Neural progenitor cell (in vitro differentiated cells): ENCODE data around the gene MASP1. TPM values are rescaled to one million over a fixed set of nuclear protein-coding genes. Genes with fewer than 3 reads are reported as not detected.

Source experiments
- DNase-seq: peaks from one replicate; pipeline ENCODE4 v3.0.0-alpha.2; 2016; ENCODE audit warnings: low spot score
- H2AFZ ChIP-seq: fragments of 200-600 bp; sonication (generic); replicated peaks from 2 replicates; pipeline ENCODE4 v1.6.1; 2016; ENCODE audit warnings: antibody characterized with exemption
- H3F3A ChIP-seq: fragments of 200-600 bp; sonication (generic); 2 replicates; pipeline ENCODE4 v1.6.1; 2016; ENCODE audit warnings: antibody characterized with exemption, low read depth
- H3K27ac ChIP-seq: fragments of 200-600 bp; sonication (generic); 2 replicates; pipeline ENCODE4 v1.5.1; 2016; ENCODE audit warnings: mild to moderate bottlenecking
- H3K27me3 ChIP-seq: fragments of 200-600 bp; sonication (generic); 2 replicates; pipeline ENCODE4 v1.6.1; 2016; ENCODE audit warnings: mild to moderate bottlenecking, moderate library complexity
- H3K36me3 ChIP-seq: fragments of 200-600 bp; sonication (generic); 2 replicates; pipeline ENCODE4 v1.5.1; 2016
- H3K4me1 ChIP-seq: fragments of 200-600 bp; sonication (generic); 2 replicates; pipeline ENCODE4 v1.6.1; 2016; ENCODE audit warnings: mixed run types
- H3K4me2 ChIP-seq: fragments of 200-600 bp; sonication (generic); 2 replicates; pipeline ENCODE4 v1.6.1; 2016
- H3K4me3 ChIP-seq: fragments of 200-600 bp; sonication (generic); 2 replicates; pipeline ENCODE4 v1.5.1; 2016
- H3K79me2 ChIP-seq: fragments of 200-600 bp; sonication (generic); 2 replicates; pipeline ENCODE4 v1.6.1; 2016; ENCODE audit warnings: low read depth
- H3K9ac ChIP-seq: fragments of 200-600 bp; sonication (generic); 2 replicates; pipeline ENCODE4 v1.6.1; 2016
- H3K9me3 ChIP-seq: fragments of 200-600 bp; sonication (generic); 2 replicates; pipeline ENCODE4 v1.5.1; 2016; ENCODE audit warnings: low read depth
- H4K20me1 ChIP-seq: fragments of 200-600 bp; sonication (generic); 2 replicates; pipeline ENCODE4 v1.6.1; 2016; ENCODE audit warnings: low read depth
- H3K27ac Mint-ChIP-seq: 3 replicates; pipeline ENCODE4 v1.8.0; 2021; ENCODE audit warnings: mixed read lengths
- H3K27me3 Mint-ChIP-seq: 2 replicates; pipeline ENCODE4 v1.8.0; 2022; ENCODE audit warnings: low read depth, mild to moderate bottlenecking, inconsistent platforms, moderate library complexity, mixed read lengths; ENCODE audit not compliant: insufficient read depth
- H3K36me3 Mint-ChIP-seq: 3 replicates; pipeline ENCODE4 v1.8.0; 2021; ENCODE audit warnings: mixed read lengths
- H3K4me1 Mint-ChIP-seq: 3 replicates; pipeline ENCODE4 v1.8.0; 2021; ENCODE audit warnings: mixed read lengths
- H3K4me3 Mint-ChIP-seq: 3 replicates; pipeline ENCODE4 v1.8.0; 2021; ENCODE audit warnings: mild to moderate bottlenecking, moderate library complexity, mixed read lengths
- H3K9me3 Mint-ChIP-seq: 3 replicates; pipeline ENCODE4 v1.8.0; 2020; ENCODE audit warnings: mixed read lengths
- EZH2 ChIP-seq: fragments of 200-600 bp; sonication (generic); IDR thresholded peaks from 2 replicates; pipeline ENCODE4 v1.6.1; 2017; ENCODE audit warnings: antibody characterized with exemption, mild to moderate bottlenecking, moderate library complexity
- EZH2phosphoT487 ChIP-seq: fragments of 200-600 bp; sonication (generic); IDR thresholded peaks from 2 replicates; pipeline ENCODE4 v1.6.1; 2017; ENCODE audit warnings: antibody characterized with exemption
- total RNA-seq: library from RNA; depleted of rRNA; stranded (reverse); fragments of >200 nt; gene quantifications from 2 replicates; pipeline ENCODE4 v1.2.3, GENCODE V29; 2015; ENCODE audit warnings: low replicate concordance
- TF ChIP-seq, protein P1 (sequence below): fragments of 200-600 bp; sonication (generic); IDR thresholded peaks from 2 replicates; pipeline ENCODE4 v1.5.1; 2017; ENCODE audit warnings: antibody characterized with exemption, mild to moderate bottlenecking

Gene MASP1
- total RNA-seq, 1 donor from 2014 or later: 3.3 TPM

DNA sequence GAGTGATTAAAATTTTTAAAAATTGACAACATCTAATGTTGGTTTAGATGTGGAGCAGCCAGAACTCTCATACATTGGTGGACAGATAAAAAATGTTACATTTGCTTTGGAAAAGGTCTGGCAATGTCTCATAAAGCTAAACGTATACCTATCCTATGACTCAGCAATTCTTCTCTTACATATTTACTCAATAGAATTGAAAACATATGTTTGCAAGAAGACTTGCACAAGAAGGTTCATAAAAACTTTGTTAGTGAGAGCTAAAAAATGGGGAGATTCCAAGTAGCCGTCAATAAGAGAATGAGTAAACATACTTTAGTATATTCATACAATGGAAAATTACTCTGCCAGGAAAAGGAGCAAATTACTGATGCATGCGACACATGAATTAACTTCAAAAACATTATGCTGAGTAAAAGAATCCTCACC is 30.0 kb downstream of the MASP1 start:
- Mint-ChIP-seq H3K9me3 (no peaks in the 10 kb centered on the region), H3K27ac (no peak overlapping the region), H3K36me3 (no peaks in the 10 kb centered on the region), H3K4me3 (no peak overlapping the region), H3K27me3 (peaks cover 2% of the 10 kb centered on the region), H3K4me1 (peaks cover 12% of the 10 kb centered on the region)
- H3K27ac ChIP-seq: no peak overlapping the region
- no peak overlapping the region for H2AFZ ChIP-seq
- TF ChIP-seq, protein P1, sequence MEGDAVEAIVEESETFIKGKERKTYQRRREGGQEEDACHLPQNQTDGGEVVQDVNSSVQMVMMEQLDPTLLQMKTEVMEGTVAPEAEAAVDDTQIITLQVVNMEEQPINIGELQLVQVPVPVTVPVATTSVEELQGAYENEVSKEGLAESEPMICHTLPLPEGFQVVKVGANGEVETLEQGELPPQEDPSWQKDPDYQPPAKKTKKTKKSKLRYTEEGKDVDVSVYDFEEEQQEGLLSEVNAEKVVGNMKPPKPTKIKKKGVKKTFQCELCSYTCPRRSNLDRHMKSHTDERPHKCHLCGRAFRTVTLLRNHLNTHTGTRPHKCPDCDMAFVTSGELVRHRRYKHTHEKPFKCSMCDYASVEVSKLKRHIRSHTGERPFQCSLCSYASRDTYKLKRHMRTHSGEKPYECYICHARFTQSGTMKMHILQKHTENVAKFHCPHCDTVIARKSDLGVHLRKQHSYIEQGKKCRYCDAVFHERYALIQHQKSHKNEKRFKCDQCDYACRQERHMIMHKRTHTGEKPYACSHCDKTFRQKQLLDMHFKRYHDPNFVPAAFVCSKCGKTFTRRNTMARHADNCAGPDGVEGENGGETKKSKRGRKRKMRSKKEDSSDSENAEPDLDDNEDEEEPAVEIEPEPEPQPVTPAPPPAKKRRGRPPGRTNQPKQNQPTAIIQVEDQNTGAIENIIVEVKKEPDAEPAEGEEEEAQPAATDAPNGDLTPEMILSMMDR: no peak
- TF ChIP-seq EZH2 (no peak), EZH2phosphoT487 (no peak)
- no peaks in the 10 kb centered on the region for H4K20me1 ChIP-seq
- no peak overlapping the region for H3K4me3 ChIP-seq
- H3K9ac ChIP-seq: no peak overlapping the region
- no peaks in the 10 kb centered on the region for H3K27me3 ChIP-seq
- H3F3A ChIP-seq: no peaks in the 10 kb centered on the region
- H3K4me1 ChIP-seq: no peaks in the 10 kb centered on the region
- no peaks in the 10 kb centered on the region for H3K36me3 ChIP-seq
- DNase-seq: no peak
- H3K79me2 ChIP-seq: no peaks in the 10 kb centered on the region
- no peaks in the 10 kb centered on the region for H3K9me3 ChIP-seq
- H3K4me2 ChIP-seq: no peak overlapping the region

DNA sequence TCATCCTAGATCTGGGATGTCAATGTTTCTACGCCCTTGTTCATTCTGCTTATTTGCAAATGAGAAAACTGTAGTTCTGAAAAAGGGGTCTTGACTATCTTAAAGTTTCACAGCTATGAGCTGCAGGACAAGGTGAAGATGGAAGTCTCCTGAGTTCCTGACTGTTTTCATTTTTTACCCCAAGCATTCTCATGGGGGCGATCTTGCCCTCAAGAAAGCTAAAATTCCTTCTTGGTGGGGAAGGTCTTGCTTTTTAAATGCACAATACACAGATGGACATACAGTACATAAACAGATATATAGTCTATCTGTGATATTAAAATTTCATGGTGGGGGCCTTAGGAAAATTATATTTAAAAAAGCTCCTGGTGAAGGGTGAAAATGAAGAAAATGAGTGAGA is 32.4 kb downstream of the MASP1 start:
- no peaks in the 10 kb centered on the region for H3F3A ChIP-seq
- Mint-ChIP-seq H3K27ac (no peak overlapping the region), H3K36me3 (no peaks in the 10 kb centered on the region), H3K27me3 (peaks cover 3% of the 10 kb centered on the region), H3K4me3 (no peak overlapping the region), H3K4me1 (peaks cover 6% of the 10 kb centered on the region), H3K9me3 (no peaks in the 10 kb centered on the region)
- no peaks in the 10 kb centered on the region for H3K79me2 ChIP-seq
- H2AFZ ChIP-seq: no peak overlapping the region
- DNase-seq: no peak
- H3K4me3 ChIP-seq: no peak overlapping the region
- no peaks in the 10 kb centered on the region for H3K9me3 ChIP-seq
- H3K4me2 ChIP-seq: no peak overlapping the region
- H3K27me3 ChIP-seq: no peaks in the 10 kb centered on the region
- H3K36me3 ChIP-seq: no peaks in the 10 kb centered on the region
- no peaks in the 10 kb centered on the region for H4K20me1 ChIP-seq
- TF ChIP-seq, protein P1: peak; percentile 39
- TF ChIP-seq EZH2 (no peak), EZH2phosphoT487 (no peak)
- no peak overlapping the region for H3K27ac ChIP-seq
- no peaks in the 10 kb centered on the region for H3K4me1 ChIP-seq
- H3K9ac ChIP-seq: no peak overlapping the region

DNA sequence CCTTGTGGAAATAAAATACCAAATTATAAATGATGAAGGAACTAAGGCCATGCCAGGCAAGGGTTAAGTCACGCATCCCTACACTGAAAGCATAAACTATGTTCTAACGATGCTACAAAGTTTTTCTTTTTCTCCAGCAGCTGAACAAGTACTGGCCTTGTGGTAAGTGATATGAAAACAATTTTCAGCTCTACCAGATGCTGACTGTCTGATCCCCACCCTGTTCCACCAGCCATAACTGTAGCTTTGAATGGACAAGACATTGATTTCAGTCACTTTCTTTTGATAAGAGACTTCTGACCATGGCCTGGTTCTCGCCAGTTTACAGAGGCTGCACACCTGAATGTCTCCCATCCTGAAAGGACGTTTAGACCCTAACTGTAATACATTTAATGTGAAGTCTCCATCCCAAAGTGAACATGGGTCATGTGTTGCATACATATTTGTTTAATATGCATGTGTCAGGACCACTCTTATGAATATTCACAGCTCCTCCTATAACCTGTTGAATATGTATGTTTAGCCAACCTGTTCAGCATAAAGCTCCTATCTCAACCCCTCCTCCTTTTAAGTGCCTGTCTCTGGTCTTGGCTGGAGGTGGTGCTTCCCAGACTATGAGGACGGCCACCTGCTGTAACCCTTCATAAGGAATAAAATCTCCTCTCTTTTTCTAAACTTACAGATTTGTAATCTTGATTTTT is 33.4 kb downstream of the MASP1 start:
- Mint-ChIP-seq H3K27me3 (peaks cover 3% of the 10 kb centered on the region), H3K36me3 (no peaks in the 10 kb centered on the region), H3K4me3 (no peak overlapping the region), H3K4me1 (peaks cover 4% of the 10 kb centered on the region), H3K9me3 (no peaks in the 10 kb centered on the region), H3K27ac (no peak overlapping the region)
- Histone ChIP-seq H3K36me3 (no peaks in the 10 kb centered on the region), H3K9ac (no peak overlapping the region), H3K27me3 (no peaks in the 10 kb centered on the region), H3K27ac (no peak overlapping the region), H3K4me3 (no peak overlapping the region), H3F3A (no peaks in the 10 kb centered on the region), H3K4me1 (no peaks in the 10 kb centered on the region), H3K79me2 (no peaks in the 10 kb centered on the region), H2AFZ (no peak overlapping the region), H3K9me3 (no peaks in the 10 kb centered on the region), H3K4me2 (no peak overlapping the region), H4K20me1 (no peaks in the 10 kb centered on the region)
- no peak for DNase-seq
- TF ChIP-seq EZH2phosphoT487 (no peak), EZH2 (no peak)
- TF ChIP-seq, protein P1: no peak
